Astrocyte of the cerebellum (primary cell): Measurements from ENCODE around the gene RAD51B.

Experiments
- DNase-seq: peaks from one replicate; pipeline ENCODE4 v3.0.0-alpha.2; 2011; ENCODE audit warnings: low read depth
- H3K4me3 ChIP-seq: 2 replicates; pipeline ENCODE4 v1.5.1; 2011; ENCODE audit warnings: mild to moderate bottlenecking, low read depth, low read length, moderate library complexity
- CTCF ChIP-seq: IDR thresholded peaks from 2 replicates; pipeline ENCODE4 v1.5.1; 2012; ENCODE audit warnings: low read length, low read depth, moderate library complexity, mild to moderate bottlenecking; ENCODE audit errors: missing control alignments
- in situ Hi-C: cut with HindIII; loops from 2 replicates; pipeline ENCODE4 v1.10.0; 2017; ENCODE audit warnings: low sequenced_read_pairs

The RAD51B gene

GRCh38 chr14:68578597-68578996 is 759.0 kb downstream of the RAD51B start:
- no peak for TF ChIP-seq CTCF
- no peak for DNase-seq
- in situ Hi-C loops = no loop called here
- H3K4me3 ChIP-seq = no peak overlapping the region

GRCh38 chr14:68580096-68580645 is 760.6 kb downstream of the RAD51B start:
- no peak for TF ChIP-seq CTCF
- in situ Hi-C loops = no loop called here
- no peak for DNase-seq
- no peak overlapping the region for H3K4me3 ChIP-seq

GRCh38 chr14:68580671-68581070 is 761.1 kb downstream of the RAD51B start:
- DNase-seq = no peak
- TF ChIP-seq CTCF = no peak
- in situ Hi-C loops = no loop called here
- H3K4me3 ChIP-seq = no peak overlapping the region

GRCh38 chr14:68583548-68584280 is 764.1 kb downstream of the RAD51B start:
- DNase-seq = no peak
- H3K4me3 ChIP-seq = no peak overlapping the region
- in situ Hi-C loops = no loop called here
- no peak for TF ChIP-seq CTCF

- DNase-seq = no peak
- TF ChIP-seq CTCF = no peak
- H3K4me3 ChIP-seq = no peak overlapping the region
- in situ Hi-C loops = no loop called here
Measured at GRCh38 chr14:68584786-68585185, 765.2 kb downstream of the RAD51B start.

- no peak for TF ChIP-seq CTCF
- DNase-seq = no peak
Measured at GRCh38 chr14:68585690-68586089, 766.1 kb downstream of the RAD51B start.

More at GRCh38 chr14:68585690-68586089, 766.1 kb downstream of the RAD51B start:
- in situ Hi-C loops = no loop called here
- H3K4me3 ChIP-seq = no peak overlapping the region
